Ovary (tissue), 3 donors: Measurements from ENCODE around the gene ILF2.

Experiments
- POLR2A ChIP-seq: fragments of 450-650 bp; IDR thresholded peaks from one replicate; pipeline ENCODE4 v1.6.1; 2017; ENCODE audit warnings: antibody characterized with exemption, mild to moderate bottlenecking, moderate library complexity
- TF ChIP-seq, protein P1 (sequence below), 3 donors: fragments of 450-650 bp in 2 of 3; fragments of 200-600 bp in 1 of 3; IDR thresholded peaks; one replicate each; pipeline versions ENCODE4 v1.5.1 to v1.8.0; 2016 to 2022; ENCODE audit warnings: antibody characterized with exemption in 3 of 3, mild to moderate bottlenecking in 1 of 3
- donor health status: DM: no; HTN: no; CAD: no.

DNA sequence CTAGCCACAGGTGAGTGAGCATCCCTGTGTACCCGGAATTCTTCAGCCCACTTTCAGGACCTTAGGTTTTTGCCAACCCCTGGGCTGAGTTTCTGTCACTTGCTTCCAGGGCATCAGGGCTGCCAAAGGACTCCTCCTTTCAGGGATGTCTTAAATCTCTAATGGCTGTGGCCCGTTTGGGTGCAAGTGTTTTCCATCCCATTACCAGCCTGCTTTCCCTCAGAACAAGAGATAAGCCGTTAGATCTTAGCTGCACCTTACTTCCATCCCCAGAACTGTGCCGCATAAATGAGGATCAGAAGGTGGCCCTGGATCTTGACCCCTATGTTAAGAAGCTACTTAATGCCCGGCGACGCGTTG, 11.6 kb downstream of the ILF2 start:
- TF ChIP-seq, protein P1, sequence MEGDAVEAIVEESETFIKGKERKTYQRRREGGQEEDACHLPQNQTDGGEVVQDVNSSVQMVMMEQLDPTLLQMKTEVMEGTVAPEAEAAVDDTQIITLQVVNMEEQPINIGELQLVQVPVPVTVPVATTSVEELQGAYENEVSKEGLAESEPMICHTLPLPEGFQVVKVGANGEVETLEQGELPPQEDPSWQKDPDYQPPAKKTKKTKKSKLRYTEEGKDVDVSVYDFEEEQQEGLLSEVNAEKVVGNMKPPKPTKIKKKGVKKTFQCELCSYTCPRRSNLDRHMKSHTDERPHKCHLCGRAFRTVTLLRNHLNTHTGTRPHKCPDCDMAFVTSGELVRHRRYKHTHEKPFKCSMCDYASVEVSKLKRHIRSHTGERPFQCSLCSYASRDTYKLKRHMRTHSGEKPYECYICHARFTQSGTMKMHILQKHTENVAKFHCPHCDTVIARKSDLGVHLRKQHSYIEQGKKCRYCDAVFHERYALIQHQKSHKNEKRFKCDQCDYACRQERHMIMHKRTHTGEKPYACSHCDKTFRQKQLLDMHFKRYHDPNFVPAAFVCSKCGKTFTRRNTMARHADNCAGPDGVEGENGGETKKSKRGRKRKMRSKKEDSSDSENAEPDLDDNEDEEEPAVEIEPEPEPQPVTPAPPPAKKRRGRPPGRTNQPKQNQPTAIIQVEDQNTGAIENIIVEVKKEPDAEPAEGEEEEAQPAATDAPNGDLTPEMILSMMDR (IDR thresholded peaks at IDR 0.05) = no peak
- TF ChIP-seq POLR2A = no peak
